ENCODE measurements around the gene AP1S1. TPM values are rescaled to one million over a fixed set of nuclear protein-coding genes. Genes with fewer than 3 reads are reported as not detected.
A peak's percentile ranks its signal among the peaks of the same experiment; 100 is the strongest.

Gene AP1S1
- total RNA-seq, 3 donors from 2014 or later, result 29.6 to 55.7 (median 44.6) TPM

DNA sequence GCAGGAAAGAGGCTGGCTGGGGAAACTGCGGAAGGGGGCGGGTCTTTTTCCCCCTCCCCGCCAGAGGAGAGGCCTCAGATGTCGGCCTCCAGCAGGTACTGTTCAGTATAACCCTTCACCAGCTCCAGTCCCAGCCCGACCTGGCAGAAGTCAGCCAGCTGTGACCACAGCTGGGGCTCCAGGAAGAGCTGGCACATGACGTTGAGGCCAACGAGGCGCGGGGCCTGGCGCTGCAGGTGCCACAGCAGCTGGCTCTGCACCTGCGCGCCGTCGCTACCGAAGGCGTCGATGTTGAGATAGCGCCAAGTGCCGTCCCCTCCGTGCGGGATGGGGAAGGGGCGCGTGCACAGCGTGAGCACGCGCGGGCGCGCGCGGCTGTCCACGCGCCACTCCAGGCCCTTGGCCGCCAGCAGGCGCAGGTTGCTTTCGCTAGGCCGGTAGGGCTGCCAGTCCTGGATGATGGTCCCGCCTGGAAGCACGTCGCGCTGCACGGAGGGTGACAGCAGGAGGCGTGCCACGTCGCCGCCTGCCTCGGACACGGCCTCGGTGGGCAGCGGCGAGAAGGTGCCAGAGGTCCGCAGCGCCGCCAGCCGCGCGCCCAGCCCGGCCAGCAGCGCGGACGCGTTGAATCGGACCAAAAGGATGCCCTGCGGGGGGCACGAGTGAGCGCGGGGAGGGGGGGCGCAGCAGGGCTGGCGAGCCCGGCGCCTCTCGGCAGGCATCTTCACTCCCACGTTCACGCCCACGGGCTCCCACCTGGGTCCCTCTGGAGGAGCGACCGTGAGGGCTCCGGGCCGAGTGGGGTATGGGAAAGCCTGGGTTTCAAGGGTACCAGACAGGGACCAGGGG lies 18.0 kb downstream of the AP1S1 start:
- H3K9me3 ChIP-seq, result no peaks in the 10 kb centered on the region
- DNase-seq (ENCODE audit: low spot score in 2 of 2), result no peak
- peaks cover 26 to 97% of the 10 kb centered on the region in 2 donors for H3K27me3 ChIP-seq
- H3K36me3 ChIP-seq, result no peaks in the 10 kb centered on the region
- no peak for TF ChIP-seq POLR2AphosphoS5 (IDR thresholded peaks at IDR 0.05)
- TF ChIP-seq, protein P1, sequence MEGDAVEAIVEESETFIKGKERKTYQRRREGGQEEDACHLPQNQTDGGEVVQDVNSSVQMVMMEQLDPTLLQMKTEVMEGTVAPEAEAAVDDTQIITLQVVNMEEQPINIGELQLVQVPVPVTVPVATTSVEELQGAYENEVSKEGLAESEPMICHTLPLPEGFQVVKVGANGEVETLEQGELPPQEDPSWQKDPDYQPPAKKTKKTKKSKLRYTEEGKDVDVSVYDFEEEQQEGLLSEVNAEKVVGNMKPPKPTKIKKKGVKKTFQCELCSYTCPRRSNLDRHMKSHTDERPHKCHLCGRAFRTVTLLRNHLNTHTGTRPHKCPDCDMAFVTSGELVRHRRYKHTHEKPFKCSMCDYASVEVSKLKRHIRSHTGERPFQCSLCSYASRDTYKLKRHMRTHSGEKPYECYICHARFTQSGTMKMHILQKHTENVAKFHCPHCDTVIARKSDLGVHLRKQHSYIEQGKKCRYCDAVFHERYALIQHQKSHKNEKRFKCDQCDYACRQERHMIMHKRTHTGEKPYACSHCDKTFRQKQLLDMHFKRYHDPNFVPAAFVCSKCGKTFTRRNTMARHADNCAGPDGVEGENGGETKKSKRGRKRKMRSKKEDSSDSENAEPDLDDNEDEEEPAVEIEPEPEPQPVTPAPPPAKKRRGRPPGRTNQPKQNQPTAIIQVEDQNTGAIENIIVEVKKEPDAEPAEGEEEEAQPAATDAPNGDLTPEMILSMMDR (IDR thresholded peaks at IDR 0.05), result no peak
- no peak for TF ChIP-seq POLR2A (IDR thresholded peaks at IDR 0.05)
- intact Hi-C loops (cut with DNase I; ENCODE audit: low total_unique reads), result no loop called here
- H3K4me3 ChIP-seq, result peak overlapping the region in 1 of 3 donors; percentile 53
- H3K4me1 ChIP-seq, result peaks cover 0 to 9% of the 10 kb centered on the region in 2 donors
- no peak overlapping the region for H3K27ac ChIP-seq

DNA sequence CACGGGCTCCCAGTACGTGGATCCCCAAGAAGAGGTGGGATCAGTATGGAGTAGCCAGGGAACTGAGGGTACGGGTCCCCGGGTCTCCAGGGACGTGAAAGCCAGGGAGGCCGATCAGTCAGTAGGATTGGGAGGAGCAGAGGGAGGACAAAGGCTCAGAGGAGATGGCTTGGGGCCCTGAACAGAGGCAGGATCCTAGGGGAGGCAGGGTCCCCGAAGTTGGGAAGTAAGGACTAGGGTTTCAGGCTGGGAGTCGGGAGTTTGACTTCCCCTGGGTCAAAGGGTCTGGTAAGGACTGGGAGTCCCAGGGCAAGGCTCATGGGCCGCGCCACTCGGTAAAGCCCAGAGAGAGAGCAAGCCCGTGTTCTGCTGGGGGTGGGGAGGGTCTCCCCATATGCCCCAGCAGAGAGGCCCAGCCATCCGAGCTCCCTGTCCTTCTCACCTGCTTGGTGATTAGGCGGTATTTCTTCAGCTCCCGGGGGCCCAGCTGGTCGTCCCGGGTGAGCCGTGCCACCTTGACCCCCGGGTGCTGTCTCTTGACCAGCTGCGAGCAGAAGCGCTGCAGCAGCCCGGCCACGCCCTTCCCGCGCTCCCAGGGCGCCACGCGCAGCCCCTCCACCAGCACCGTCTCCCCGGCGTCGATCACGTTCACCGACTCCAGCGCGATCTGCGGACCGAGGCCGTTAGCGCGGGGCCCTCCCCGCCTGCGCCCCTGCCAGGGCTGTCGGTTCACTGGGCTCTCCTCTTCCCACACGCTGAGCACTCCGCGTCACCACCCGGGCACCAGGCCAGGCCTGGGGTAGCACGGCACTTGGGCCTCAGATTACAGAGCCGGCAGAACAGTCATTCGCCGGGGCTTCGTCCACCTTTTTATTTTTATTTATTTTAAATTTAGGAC lies 18.8 kb downstream of the AP1S1 start:
- Histone ChIP-seq H3K27me3 (peaks cover 26 to 97% of the 10 kb centered on the region in 2 donors), H3K9me3 (no peaks in the 10 kb centered on the region), H3K4me3 (peak overlapping the region in 2 of 3 donors; percentile 15 to 53), H3K4me1 (peaks cover 0 to 9% of the 10 kb centered on the region in 2 donors), H3K36me3 (no peaks in the 10 kb centered on the region), H3K27ac (no peak overlapping the region)
- intact Hi-C loops (cut with DNase I; ENCODE audit: low total_unique reads), result no loop called here
- DNase-seq (ENCODE audit: low spot score in 2 of 2), result peak in 1 of 2 donors; percentile 31
- TF ChIP-seq POLR2A (IDR thresholded peaks at IDR 0.05) (no peak), POLR2AphosphoS5 (IDR thresholded peaks at IDR 0.05) (no peak)
- TF ChIP-seq, protein P1 (IDR thresholded peaks at IDR 0.05), result no peak

DNA sequence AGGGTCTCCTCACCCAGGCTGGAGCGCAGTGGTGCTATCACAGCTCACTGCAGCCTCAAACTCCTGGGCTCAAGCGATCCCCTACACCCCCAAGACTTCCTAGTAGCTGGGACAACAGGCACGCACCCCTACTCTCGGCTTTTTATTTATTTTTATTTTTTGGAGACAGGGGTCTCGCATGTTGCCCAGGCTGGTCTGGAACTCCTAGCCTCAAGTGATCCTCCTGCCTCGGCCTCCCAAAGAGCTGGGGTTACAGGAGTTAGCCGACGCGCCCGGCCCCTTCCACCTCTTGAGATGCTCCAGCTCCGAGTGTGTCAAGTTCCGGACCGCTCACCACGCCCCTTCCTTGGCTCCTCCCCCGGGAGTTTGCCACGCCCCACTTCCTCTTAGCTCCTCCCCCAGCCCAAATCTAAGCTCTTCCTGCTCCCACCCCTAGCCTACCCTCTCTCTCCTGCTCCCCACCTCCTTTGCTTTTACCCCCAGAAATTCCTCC lies 19.5 kb downstream of the AP1S1 start:
- Histone ChIP-seq H3K27ac (no peak overlapping the region), H3K4me1 (peaks cover 0 to 9% of the 10 kb centered on the region in 2 donors), H3K27me3 (peaks cover 23 to 95% of the 10 kb centered on the region in 2 donors), H3K9me3 (no peaks in the 10 kb centered on the region), H3K36me3 (no peaks in the 10 kb centered on the region), H3K4me3 (peak overlapping the region in 1 of 3 donors; percentile 53)
- intact Hi-C loops (cut with DNase I; ENCODE audit: low total_unique reads), result no loop called here
- TF ChIP-seq POLR2AphosphoS5 (IDR thresholded peaks at IDR 0.05) (no peak), POLR2A (IDR thresholded peaks at IDR 0.05) (no peak)
- TF ChIP-seq, protein P1 (IDR thresholded peaks at IDR 0.05), result no peak
- DNase-seq (ENCODE audit: low spot score in 2 of 2), result no peak

DNA sequence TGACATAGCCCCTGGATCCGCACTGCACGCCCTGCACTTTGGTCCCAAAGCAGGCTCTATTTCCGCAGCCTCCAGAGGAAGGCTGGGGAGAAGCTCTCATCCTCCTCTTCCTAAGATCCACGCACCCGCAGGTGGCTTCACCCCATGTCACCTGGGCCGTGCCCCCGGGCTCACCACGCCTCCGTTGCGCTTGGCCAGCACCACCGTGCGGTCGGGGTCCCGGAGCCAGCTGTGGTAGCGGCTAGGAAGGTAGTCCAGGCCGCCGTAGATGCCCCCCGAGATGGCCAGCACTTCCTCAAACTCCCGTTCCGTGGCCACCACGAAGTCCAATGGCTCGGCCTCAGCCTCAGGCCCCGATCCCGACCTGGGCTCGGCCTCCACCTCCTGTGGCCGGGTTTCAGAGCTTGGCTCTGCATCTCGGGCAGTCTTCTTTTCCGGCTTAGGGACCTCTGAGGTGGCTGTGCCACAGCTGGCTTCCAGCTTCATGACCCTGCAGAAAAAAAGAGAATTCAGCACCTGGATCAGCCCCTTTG lies 20.1 kb downstream of the AP1S1 start:
- H3K9me3 ChIP-seq, result no peaks in the 10 kb centered on the region
- DNase-seq (ENCODE audit: low spot score in 2 of 2), result no peak
- no peak overlapping the region for H3K27ac ChIP-seq
- no peak overlapping the region for H3K4me3 ChIP-seq
- H3K36me3 ChIP-seq, result no peaks in the 10 kb centered on the region
- TF ChIP-seq, protein P1 (IDR thresholded peaks at IDR 0.05), result no peak
- TF ChIP-seq POLR2AphosphoS5 (IDR thresholded peaks at IDR 0.05) (no peak), POLR2A (IDR thresholded peaks at IDR 0.05) (no peak)
- peaks cover 21 to 95% of the 10 kb centered on the region in 2 donors for H3K27me3 ChIP-seq
- H3K4me1 ChIP-seq, result peaks cover 0 to 9% of the 10 kb centered on the region in 2 donors
- intact Hi-C loops (cut with DNase I; ENCODE audit: low total_unique reads), result no loop called here

All from breast epithelium (tissue), 4 donors.